Neuronal stem cell (in vitro differentiated cells): ENCODE measurements around the gene DTX4.

ENCODE experiments used
- DNase-seq: peaks from one replicate; pipeline ENCODE4 v3.0.0-alpha.2; 2013; ENCODE audit warnings: low spot score
- H2AFZ ChIP-seq: one replicate; pipeline ENCODE4 v1.6.1; 2013; ENCODE audit warnings: mild to moderate bottlenecking, low read length, inconsistent platforms
- H2AK5ac ChIP-seq: 2 replicates; pipeline ENCODE4 v1.6.1; 2013; ENCODE audit warnings: low read depth, mild to moderate bottlenecking, inconsistent platforms, low read length, moderate library complexity, mixed read lengths
- H2BK120ac ChIP-seq: 2 replicates; pipeline ENCODE4 v1.6.1; 2013; ENCODE audit warnings: low read depth, mild to moderate bottlenecking, inconsistent platforms, low read length, moderate library complexity, mixed read lengths
- H2BK12ac ChIP-seq: one replicate; pipeline ENCODE4 v1.6.1; 2013; ENCODE audit warnings: low read length, inconsistent platforms
- H2BK15ac ChIP-seq: 2 replicates; pipeline ENCODE4 v1.6.1; 2013; ENCODE audit warnings: mild to moderate bottlenecking, low read length, inconsistent platforms, mixed read lengths
- H2BK5ac ChIP-seq: one replicate; pipeline ENCODE4 v1.6.1; 2013; ENCODE audit warnings: inconsistent platforms, mild to moderate bottlenecking, low read length, moderate library complexity
- H3K14ac ChIP-seq: one replicate; pipeline ENCODE4 v1.6.1; 2013; ENCODE audit warnings: low read length, inconsistent platforms
- H3K18ac ChIP-seq: 2 replicates; pipeline ENCODE4 v1.6.1; 2013; ENCODE audit warnings: low read length, inconsistent platforms
- H3K23ac ChIP-seq: 2 replicates; pipeline ENCODE4 v1.6.1; 2013; ENCODE audit warnings: low read depth, mild to moderate bottlenecking, mixed read lengths, low read length, inconsistent platforms; ENCODE audit not compliant: poor library complexity
- H3K27ac ChIP-seq: replicated peaks from 3 replicates; pipeline ENCODE4 v1.5.1; 2013; ENCODE audit warnings: low read length, inconsistent platforms
- H3K27me3 ChIP-seq, 3 experiments: 2 replicates each; pipeline ENCODE4 v1.6.1; 2013; ENCODE audit warnings: low read length in 3 of 3, mild to moderate bottlenecking in 2 of 3, inconsistent platforms in 1 of 3, low read depth in 1 of 3, mixed read lengths in 1 of 3, moderate library complexity in 1 of 3; ENCODE audit not compliant: control insufficient read depth in 3 of 3, insufficient read depth in 3 of 3
- H3K36me3 ChIP-seq, 2 donors: replicated peaks in 1 of 2; 2 replicates each; pipeline ENCODE4 v1.6.1; 2013; ENCODE audit warnings: low read length in 2 of 2; ENCODE audit not compliant: control insufficient read depth in 2 of 2, insufficient read depth in 2 of 2
- H3K4ac ChIP-seq: 2 replicates; pipeline ENCODE4 v1.6.1; 2013; ENCODE audit warnings: inconsistent platforms, mild to moderate bottlenecking, low read length, moderate library complexity
- H3K4me1 ChIP-seq, 2 donors: 1 replicate in 1 of 2; 2 replicates in 1 of 2; pipeline ENCODE4 v1.6.1; 2013; ENCODE audit warnings: low read length in 2 of 2, low read depth in 1 of 2; ENCODE audit not compliant: control insufficient read depth in 2 of 2, insufficient read depth in 1 of 2
- H3K4me2 ChIP-seq: one replicate; pipeline ENCODE4 v1.6.1; 2013; ENCODE audit warnings: mild to moderate bottlenecking, low read length, inconsistent platforms; ENCODE audit not compliant: insufficient read depth, poor library complexity, severe bottlenecking
- H3K4me3 ChIP-seq, 2 donors: 2 replicates each; pipeline ENCODE4 v1.5.1; 2013; ENCODE audit warnings: low read length in 2 of 2, mild to moderate bottlenecking in 2 of 2, inconsistent platforms in 1 of 2, moderate library complexity in 1 of 2
- H3K79me1 ChIP-seq: one replicate; pipeline ENCODE4 v1.6.1; 2013; ENCODE audit warnings: low read depth, mild to moderate bottlenecking, inconsistent platforms, low read length, moderate library complexity
- H3K9ac ChIP-seq: one replicate; pipeline ENCODE4 v1.6.1; 2013; ENCODE audit warnings: mild to moderate bottlenecking, low read depth, low read length, inconsistent platforms; ENCODE audit not compliant: poor library complexity
- H3K9me3 ChIP-seq, 2 donors: replicated peaks in 1 of 2; 2 replicates each; pipeline versions ENCODE3 to v1.6.1; 2013; ENCODE audit warnings: low read length in 2 of 2, mild to moderate bottlenecking in 2 of 2, inconsistent platforms in 1 of 2, low read depth in 1 of 2, mixed read lengths in 1 of 2, moderate library complexity in 1 of 2; ENCODE audit not compliant: control insufficient read depth in 2 of 2, insufficient read depth in 1 of 2
- H4K8ac ChIP-seq: one replicate; pipeline ENCODE4 v1.6.1; 2013; ENCODE audit warnings: low read depth, mild to moderate bottlenecking, inconsistent platforms, low read length, moderate library complexity
- H4K91ac ChIP-seq: one replicate; pipeline ENCODE4 v1.6.1; 2013; ENCODE audit warnings: low read length, low read depth, mild to moderate bottlenecking, inconsistent platforms; ENCODE audit not compliant: poor library complexity
- WGBS, 2 donors: extraction: QIAGEN DNeasy Blood & Tissue Kit; methylation state at CpG; one replicate each; pipeline ENCODE4 v1.1.7; 2013; ENCODE audit warnings: missing lambda C conversion rate in 2 of 2, mixed read lengths in 1 of 2; ENCODE audit not compliant: insufficient read length in 2 of 2, insufficient replicate concordance in 1 of 2; ENCODE audit errors: extremely low coverage in 2 of 2; 5-methylcytosine and 5-hydroxymethylcytosine counted together

DTX4 gene

GRCh38 chr11:59206635-59207034, 34.7 kb downstream of the DTX4 start:
- no peak for DNase-seq
- Histone ChIP-seq H2BK15ac (no peak overlapping the region), H3K4me2 (no peak overlapping the region), H2AK5ac (no peak overlapping the region), H2BK5ac (no peak overlapping the region), H3K27me3 (peaks cover 0 to 1% (median 0%) of the 10 kb centered on the region in 3 experiments), H3K9ac (no peak overlapping the region), H3K23ac (no peak overlapping the region), H4K8ac (no peak overlapping the region), H2AFZ (no peak overlapping the region), H3K14ac (no peak overlapping the region), H3K18ac (no peak overlapping the region), H3K27ac (no peak overlapping the region), H3K36me3 (peaks cover 54 to 79% of the 10 kb centered on the region in 2 donors), H2BK12ac (no peak overlapping the region), H3K79me1 (peaks cover 5% of the 10 kb centered on the region), H3K9me3 (no peaks in the 10 kb centered on the region), H3K4ac (no peak overlapping the region), H3K4me3 (no peak overlapping the region), H2BK120ac (no peak overlapping the region), H3K4me1 (peaks cover 2% of the 10 kb centered on the region in 2 donors), H4K91ac (no peak overlapping the region)
- no CpG with 5 or more reads among the region's 4 CpGs for WGBS, 2 donors

- Histone ChIP-seq H3K4me1 (peaks cover 2% of the 10 kb centered on the region in 2 donors), H3K27ac (no peak overlapping the region), H2BK15ac (no peak overlapping the region), H3K14ac (no peak overlapping the region), H4K91ac (no peak overlapping the region), H2AK5ac (no peak overlapping the region), H2BK120ac (no peak overlapping the region), H3K4me2 (no peak overlapping the region), H3K4me3 (no peak overlapping the region), H4K8ac (no peak overlapping the region), H3K23ac (no peak overlapping the region), H2BK5ac (no peak overlapping the region), H3K36me3 (peaks cover 48 to 65% of the 10 kb centered on the region in 2 donors), H3K79me1 (peaks cover 5% of the 10 kb centered on the region), H3K27me3 (peaks cover 0 to 1% (median 0%) of the 10 kb centered on the region in 3 experiments), H3K18ac (no peak overlapping the region), H2AFZ (no peak overlapping the region), H3K4ac (no peak overlapping the region), H3K9ac (no peak overlapping the region), H3K9me3 (no peaks in the 10 kb centered on the region), H2BK12ac (no peak overlapping the region)
- WGBS, 2 donors, result no CpG with 5 or more reads among the region's 5 CpGs
- DNase-seq, result peak; percentile 11
Measured at GRCh38 chr11:59207988-59208451, 36.1 kb downstream of the DTX4 start.

- WGBS, 2 donors, result no CpG with 5 or more reads among the region's 2 CpGs
- Histone ChIP-seq H3K14ac (no peak overlapping the region), H3K27ac (no peak overlapping the region), H3K4me2 (no peak overlapping the region), H4K8ac (no peak overlapping the region), H2BK15ac (no peak overlapping the region), H3K4me1 (peaks cover 2% of the 10 kb centered on the region in 2 donors), H2AK5ac (no peak overlapping the region), H4K91ac (no peak overlapping the region), H3K4me3 (no peak overlapping the region), H3K79me1 (peaks cover 5% of the 10 kb centered on the region), H3K18ac (no peak overlapping the region), H2BK12ac (no peak overlapping the region), H3K23ac (no peak overlapping the region), H3K36me3 (peaks cover 42 to 56% of the 10 kb centered on the region in 2 donors), H3K4ac (no peak overlapping the region), H2BK120ac (no peak overlapping the region), H2AFZ (no peak overlapping the region), H3K27me3 (peaks cover 0 to 1% (median 0%) of the 10 kb centered on the region in 3 experiments), H2BK5ac (no peak overlapping the region), H3K9ac (no peak overlapping the region), H3K9me3 (no peaks in the 10 kb centered on the region)
- DNase-seq, result no peak
Measured at GRCh38 chr11:59208956-59209355, 37.0 kb downstream of the DTX4 start.

- Histone ChIP-seq H4K91ac (no peak overlapping the region), H2AK5ac (no peak overlapping the region), H3K27ac (no peak overlapping the region), H2BK15ac (no peak overlapping the region), H3K14ac (no peak overlapping the region), H3K9me3 (no peaks in the 10 kb centered on the region), H2AFZ (no peak overlapping the region), H3K9ac (no peak overlapping the region), H3K18ac (no peak overlapping the region), H3K23ac (no peak overlapping the region), H2BK5ac (no peak overlapping the region), H2BK120ac (no peak overlapping the region), H3K27me3 (no peaks in the 10 kb centered on the region), H3K4me2 (no peak overlapping the region), H2BK12ac (no peak overlapping the region), H3K4ac (no peak overlapping the region), H4K8ac (no peak overlapping the region), H3K4me3 (no peak overlapping the region), H3K4me1 (peaks cover 2% of the 10 kb centered on the region in 2 donors), H3K36me3 (peaks cover 13 to 23% of the 10 kb centered on the region in 2 donors), H3K79me1 (no peaks in the 10 kb centered on the region)
- WGBS, 2 donors, result no CpG with 5 or more reads among the region's 7 CpGs
- no peak for DNase-seq
Measured at GRCh38 chr11:59212222-59212621, 40.3 kb downstream of the DTX4 start.
